GM19025 (cell line): ENCODE data around the gene SNTG2.
"Not testable (repeated sequence)": the region's sequence is repeated elsewhere in the genome, so short reads cannot be mapped to it uniquely, and the experiment has no call there.

Experiments
- ATAC-seq: cut with Tn5 transposase; IDR thresholded peaks from one replicate; pipeline ENCODE4 v1.9.1; 2021; ENCODE audit warnings: mild to moderate bottlenecking, low read depth, moderate library complexity; ENCODE audit not compliant: unreplicated experiment

SNTG2 gene

DNA sequence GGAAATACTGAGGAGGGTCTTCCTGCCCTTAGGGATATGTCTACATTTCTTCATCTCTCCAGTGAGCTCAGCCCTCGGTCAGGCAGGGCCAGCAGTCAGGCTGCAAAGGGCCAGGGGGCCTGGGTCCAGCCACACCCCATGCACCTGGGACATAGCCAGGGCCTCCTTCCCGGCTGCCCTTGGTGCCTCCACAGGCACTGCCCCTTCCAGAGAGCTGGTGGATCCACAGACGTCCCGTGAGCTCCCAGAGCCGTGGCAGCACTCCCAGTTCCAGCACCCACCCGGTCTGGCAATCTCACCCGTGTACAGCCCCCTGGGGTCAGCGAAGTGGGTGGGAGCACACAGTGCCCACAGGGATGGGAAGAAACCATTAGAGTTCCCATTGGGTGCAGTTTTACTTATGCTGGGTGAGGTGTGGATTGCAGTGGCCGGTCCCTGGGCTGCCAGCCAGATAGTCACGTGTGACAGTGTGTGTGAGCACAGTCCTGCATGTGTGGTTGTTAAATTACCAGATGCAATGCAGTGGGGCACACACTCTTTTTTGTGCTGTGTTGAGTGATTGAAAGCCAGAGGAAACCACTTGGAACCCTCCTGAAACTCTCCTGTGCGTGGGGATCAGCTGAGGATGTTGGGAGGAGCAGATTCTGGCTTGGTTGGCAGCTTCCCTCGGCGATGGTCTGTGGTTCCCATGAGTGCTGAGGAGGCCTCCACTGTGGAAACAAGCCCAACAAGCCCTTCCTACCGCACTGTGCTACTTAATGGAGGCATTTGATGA lies 131.0 kb downstream of the SNTG2 start:
- no peak for ATAC-seq

GRCh38 chr2:1082456-1083205 lies 132.0 kb downstream of the SNTG2 start:
- no peak for ATAC-seq

DNA sequence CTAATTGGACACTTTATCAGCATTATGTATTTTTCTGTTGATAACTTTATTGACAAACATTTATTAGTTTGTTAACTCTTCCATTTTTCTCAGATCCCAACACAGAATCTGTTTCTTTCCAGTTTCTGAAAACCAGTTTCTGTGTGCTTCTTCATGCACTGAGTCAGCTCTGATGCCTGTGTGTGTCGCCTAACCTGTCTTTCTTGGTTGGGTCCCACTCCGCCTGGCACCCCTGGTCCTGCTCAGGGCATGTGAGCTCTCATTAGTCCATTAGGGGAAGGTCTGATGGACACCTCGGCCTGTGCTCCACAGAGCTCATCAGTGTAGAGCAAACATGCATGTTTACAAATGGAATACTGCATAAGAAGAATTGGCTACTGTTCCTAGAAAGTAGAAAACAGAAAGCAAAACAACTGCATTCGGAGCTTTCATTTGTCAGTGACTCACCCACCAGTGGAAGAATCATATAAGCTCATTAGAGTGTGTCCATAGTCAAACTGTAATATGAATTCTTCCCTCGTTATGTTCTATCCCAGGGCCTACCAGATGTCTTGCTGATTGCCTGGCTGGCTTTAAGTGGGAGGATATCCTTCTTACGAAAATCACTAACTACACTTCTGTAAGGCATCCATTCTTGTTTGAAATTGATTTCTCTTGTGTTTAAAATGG lies 137.7 kb downstream of the SNTG2 start:
- ATAC-seq, result no peak

- ATAC-seq, result no peak
Measured at GRCh38 chr2:1088940-1089339, 138.3 kb downstream of the SNTG2 start.

GRCh38 chr2:1091895-1092585 lies 141.4 kb downstream of the SNTG2 start:
- ATAC-seq, result no peak

DNA sequence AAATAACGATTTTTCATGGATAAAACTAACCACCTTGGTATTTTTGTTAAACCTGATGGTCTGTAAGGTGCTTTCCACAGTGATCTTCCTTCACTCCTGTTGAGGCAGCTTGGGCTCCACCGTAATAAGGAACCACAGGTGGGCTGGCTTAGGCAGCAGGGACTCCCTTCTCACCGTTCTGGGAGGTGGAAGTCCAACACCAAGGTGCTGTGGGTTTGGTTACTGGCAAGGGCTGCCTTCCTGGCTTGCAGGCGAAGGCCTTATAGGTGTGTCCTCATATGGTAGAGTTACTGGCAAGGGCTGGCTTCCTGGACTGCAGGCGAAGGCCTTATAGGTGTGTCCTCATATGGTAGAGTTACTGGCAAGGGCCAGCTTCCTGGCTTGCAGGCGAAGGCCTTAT lies 143.0 kb downstream of the SNTG2 start:
- ATAC-seq, result not testable (repeated sequence)

GRCh38 chr2:1097101-1097500 lies 146.5 kb downstream of the SNTG2 start:
- ATAC-seq, result no peak

DNA sequence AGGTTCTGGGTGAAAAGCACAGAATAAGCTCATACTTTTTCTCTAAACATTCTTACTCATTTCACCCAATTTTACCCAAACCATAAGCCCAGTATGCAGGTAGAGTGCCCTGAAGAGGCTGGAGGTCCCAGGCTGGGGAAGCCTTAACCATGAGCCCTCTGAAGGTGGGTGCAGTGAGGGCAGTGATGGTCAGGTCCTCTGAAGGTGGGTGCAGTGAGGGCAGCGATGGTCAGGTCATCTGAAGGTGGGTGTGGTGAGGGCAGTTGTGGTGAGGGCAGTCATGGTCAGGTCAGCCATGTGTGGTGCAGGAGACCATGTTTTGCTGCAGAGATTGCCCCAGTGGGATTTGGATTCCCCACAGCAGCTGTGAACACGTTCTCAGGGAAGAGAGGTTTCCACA lies 148.8 kb downstream of the SNTG2 start:
- ATAC-seq, result no peak

DNA sequence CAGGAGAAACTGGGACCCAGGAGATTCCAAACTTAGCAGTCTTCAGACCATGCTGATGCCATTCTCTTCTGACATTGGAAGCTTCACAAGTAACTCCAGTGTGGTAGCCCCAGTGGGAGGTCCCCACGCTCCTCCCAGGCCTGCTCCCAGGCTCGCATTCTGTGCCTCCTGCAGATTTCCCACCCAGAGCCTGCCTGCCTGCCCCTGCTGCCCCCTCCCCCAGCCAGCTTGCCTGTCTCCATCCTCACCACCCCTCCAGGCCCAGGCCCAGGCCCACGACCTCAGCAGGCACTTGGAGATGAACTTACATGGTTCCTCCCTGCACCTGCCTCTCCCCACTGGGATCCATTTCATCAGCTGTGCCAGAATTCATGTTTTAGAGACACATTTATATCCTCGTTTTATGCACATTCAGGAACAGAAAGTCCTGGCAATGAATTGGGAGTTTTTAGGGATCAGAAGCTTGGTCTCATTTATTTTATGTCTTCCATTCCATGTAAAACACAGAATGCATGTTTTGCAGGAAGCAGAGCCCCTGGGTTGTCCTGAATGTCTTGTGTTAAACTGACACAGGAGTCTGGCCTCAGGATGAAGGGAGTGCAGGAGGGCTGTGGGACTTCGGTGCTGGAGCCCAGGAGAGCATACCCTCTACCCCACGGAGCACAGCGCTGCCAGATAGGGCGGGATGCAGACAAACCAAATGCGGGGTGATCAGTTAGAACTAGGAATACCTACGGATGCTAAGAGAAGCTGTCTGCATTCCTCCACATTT lies 150.5 kb downstream of the SNTG2 start:
- ATAC-seq, result no peak

DNA sequence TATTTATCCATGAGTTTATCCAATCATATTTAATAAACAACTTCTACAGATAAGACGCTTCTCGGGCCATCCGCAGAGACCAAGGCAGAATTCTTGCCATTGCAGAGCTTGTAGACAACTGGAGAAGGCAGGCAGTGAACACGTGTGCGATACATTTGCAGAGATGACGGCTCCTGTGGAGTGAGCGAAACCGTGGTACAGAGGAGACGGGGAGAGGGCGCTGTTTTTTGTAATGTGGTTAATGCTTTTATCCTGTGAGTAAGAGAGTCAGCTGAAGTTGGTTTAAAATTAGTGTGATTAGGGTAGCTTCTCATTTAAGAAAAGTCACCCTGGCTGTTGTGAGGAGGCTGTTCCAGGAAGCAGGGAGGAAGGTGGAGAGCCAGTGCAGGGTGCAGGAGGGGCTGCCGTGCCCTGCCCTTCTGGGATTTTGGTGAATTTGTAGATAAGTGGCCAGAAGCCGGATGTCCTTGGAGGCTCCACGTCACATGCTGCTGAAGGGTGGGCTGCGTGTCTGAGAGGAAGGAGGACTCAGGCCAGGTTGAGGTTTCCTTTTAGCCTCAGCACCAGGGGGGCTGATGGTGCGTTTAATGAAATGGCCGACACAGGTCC lies 151.4 kb downstream of the SNTG2 start:
- ATAC-seq, result no peak

GRCh38 chr2:1104364-1104763 lies 153.7 kb downstream of the SNTG2 start:
- ATAC-seq, result no peak

- not testable (repeated sequence) for ATAC-seq
Measured at GRCh38 chr2:1106344-1106743, 155.7 kb downstream of the SNTG2 start.

- no peak for ATAC-seq
Measured at GRCh38 chr2:1115843-1116539, 165.3 kb downstream of the SNTG2 start.

DNA sequence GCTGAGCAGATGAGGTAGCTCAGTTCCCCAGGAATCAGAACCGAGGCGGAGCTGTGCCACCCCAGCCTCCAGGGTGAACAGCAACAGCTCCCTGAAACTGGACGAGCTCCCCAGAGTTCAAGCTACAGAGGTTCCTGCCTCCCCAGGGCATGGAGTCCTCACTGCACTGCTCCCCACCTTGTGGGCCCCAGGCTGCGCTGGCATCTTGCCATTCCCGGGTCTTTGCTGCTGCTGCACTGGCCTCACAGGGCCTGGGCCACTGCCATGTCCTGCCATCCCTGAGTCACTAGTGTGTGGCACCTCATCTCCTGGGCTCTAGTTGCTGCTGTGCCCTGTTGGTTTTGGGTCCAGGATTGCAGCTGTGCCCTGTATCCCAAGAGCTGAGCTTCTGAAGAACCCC lies 166.9 kb downstream of the SNTG2 start:
- no peak for ATAC-seq

- ATAC-seq, result no peak
Measured at GRCh38 chr2:1125217-1125616, 174.6 kb downstream of the SNTG2 start.

DNA sequence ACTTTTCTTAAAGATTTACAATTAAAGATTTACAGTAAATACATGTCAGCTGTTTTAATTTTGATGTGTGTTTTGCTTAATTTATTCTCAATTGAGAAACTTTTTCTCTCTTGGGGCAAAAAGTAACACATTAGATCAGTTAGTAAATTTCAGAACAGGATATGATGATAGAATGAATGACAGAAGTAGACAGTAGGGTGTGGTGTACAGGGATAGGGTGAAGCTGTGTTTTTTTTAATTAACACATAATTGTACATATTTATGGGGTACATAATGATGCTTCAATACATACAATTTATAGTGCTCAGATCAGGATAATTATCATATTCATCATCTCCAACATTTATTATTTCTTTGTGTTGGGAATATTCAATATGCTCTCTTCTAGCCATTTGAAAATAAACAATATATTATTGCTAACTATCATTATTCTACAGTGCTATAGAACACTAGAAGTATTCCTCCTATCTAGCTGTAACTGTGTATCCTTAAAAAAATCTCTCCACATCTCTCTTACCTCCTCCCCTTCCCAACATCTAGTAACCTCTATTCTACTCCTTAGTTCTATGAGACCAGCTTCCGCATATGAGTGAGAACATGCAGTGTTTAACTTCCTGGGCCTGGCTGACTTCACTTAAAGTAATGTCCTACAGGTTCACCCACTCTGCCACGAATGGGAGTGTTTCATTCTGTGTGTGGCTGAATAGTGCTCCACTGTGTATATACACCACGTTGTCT lies 175.2 kb downstream of the SNTG2 start:
- no peak for ATAC-seq

DNA sequence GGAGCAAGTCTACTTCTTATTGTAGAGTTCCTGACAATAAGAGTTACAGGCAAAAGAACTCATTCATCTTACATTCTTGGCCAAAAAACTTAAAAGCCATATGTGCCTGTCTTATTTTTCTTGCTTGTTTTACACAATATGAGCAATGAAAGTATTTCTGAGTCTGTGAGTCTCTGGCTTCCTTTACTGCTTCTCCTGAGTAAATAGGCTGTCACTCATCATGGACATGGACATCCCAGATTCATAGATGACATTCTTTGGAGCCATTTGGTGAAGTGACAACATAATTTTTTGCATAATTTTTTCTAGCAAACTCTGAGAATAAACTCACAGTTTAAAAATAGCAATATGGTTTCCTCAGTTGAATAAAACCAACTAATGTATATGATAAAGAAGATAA lies 179.3 kb downstream of the SNTG2 start:
- no peak for ATAC-seq

GRCh38 chr2:1130922-1131321 lies 180.3 kb downstream of the SNTG2 start:
- no peak for ATAC-seq
